ENCODE results near the gene COL10A1.

COL10A1 gene

GRCh38 chr6:116084284-116084683, 41.6 kb downstream of the COL10A1 start:
- DNase-seq (ENCODE audit: low spot score) = peak; percentile 12

- DNase-seq (ENCODE audit: low spot score) = no peak
Measured at GRCh38 chr6:116083052-116083451, 42.9 kb downstream of the COL10A1 start.

GRCh38 chr6:116078945-116079344, 47.0 kb downstream of the COL10A1 start:
- DNase-seq (ENCODE audit: low spot score) = no peak

- no peak for DNase-seq (ENCODE audit: low spot score)
Measured at GRCh38 chr6:116078522-116078921, 47.4 kb downstream of the COL10A1 start.

GRCh38 chr6:116074732-116075390, 51.1 kb downstream of the COL10A1 start:
- no peak for DNase-seq (ENCODE audit: low spot score)

GRCh38 chr6:116073765-116074440, 52.0 kb downstream of the COL10A1 start:
- peak; percentile 30 for DNase-seq (ENCODE audit: low spot score)

GRCh38 chr6:116072368-116072767, 53.6 kb downstream of the COL10A1 start:
- DNase-seq (ENCODE audit: low spot score) = no peak

GRCh38 chr6:116070616-116071389, 55.1 kb downstream of the COL10A1 start:
- DNase-seq (ENCODE audit: low spot score) = no peak

GRCh38 chr6:116070101-116070500, 55.8 kb downstream of the COL10A1 start:
- no peak for DNase-seq (ENCODE audit: low spot score)

Measured in AG08395 (cell line).